PC-3 (cell line): ENCODE measurements around the gene DLST. TPM values are rescaled to one million over a fixed set of nuclear protein-coding genes. Genes with fewer than 3 reads are reported as not detected.

Source experiments
- ATAC-seq: fragments of 200-7000 bp; cut with Tn5 transposase; 2 replicates; pipeline ENCODE4 v1.9.1; 2020; ENCODE audit warnings: mild to moderate bottlenecking, moderate library complexity
- BruUV-seq: library from RNA; stranded (reverse); fragments of 400-500 nt; replicated peaks from 2 replicates; lab custom pipeline; 2021; lab: Mats Ljungman, UMichigan
- CTCF ChIA-PET: fragments of 300-600 bp; sonication (Branson Sonifier 250); formaldehyde crosslinking; loops from one replicate; lab custom pipeline; 2022; ENCODE audit warnings: antibody characterized with exemption; lab: Charles Lee
- POLR2A ChIA-PET: fragments of 300-600 bp; sonication (Branson Sonifier 250); formaldehyde crosslinking; loops from one replicate; lab custom pipeline; 2022; ENCODE audit warnings: antibody characterized with exemption; ENCODE audit not compliant: unreplicated experiment; lab: Charles Lee
- DNase-seq: peaks from one replicate; pipeline ENCODE4 v3.0.0-alpha.2; 2015
- H2AFZ ChIP-seq: fragments of 300-600 bp; sonication (generic); 2 replicates; pipeline ENCODE4 v1.6.0; 2016; ENCODE audit warnings: antibody characterized with exemption, low read length
- H3F3A ChIP-seq: fragments of 300-600 bp; sonication (generic); one replicate; pipeline ENCODE4 v1.6.0; 2017; ENCODE audit warnings: antibody characterized with exemption, low read length, control low read depth, mild to moderate bottlenecking; ENCODE audit not compliant: unreplicated experiment
- H3K27ac ChIP-seq: fragments of 300-600 bp; sonication (generic); 2 replicates; pipeline ENCODE4 v1.5.1; 2016; ENCODE audit warnings: mild to moderate bottlenecking, low read length
- H3K27me3 ChIP-seq: fragments of 300-600 bp; sonication (generic); 2 replicates; pipeline ENCODE4 v1.6.1; 2016; ENCODE audit warnings: low read length, mixed read lengths
- H3K36me3 ChIP-seq: fragments of 300-600 bp; sonication (generic); 2 replicates; pipeline ENCODE4 v1.6.1; 2016; ENCODE audit warnings: low read depth, mixed run types, low read length, mixed read lengths
- H3K4me1 ChIP-seq: fragments of 300-600 bp; sonication (generic); 2 replicates; pipeline ENCODE4 v1.5.1; 2016; ENCODE audit warnings: low read length; ENCODE audit not compliant: insufficient read depth
- H3K4me2 ChIP-seq: fragments of 300-600 bp; sonication (generic); 2 replicates; pipeline ENCODE4 v1.6.0; 2016; ENCODE audit warnings: low read length
- H3K4me3 ChIP-seq: fragments of 300-600 bp; sonication (generic); 2 replicates; pipeline ENCODE4 v1.5.1; 2016; ENCODE audit warnings: mild to moderate bottlenecking, low read length, mixed read lengths
- H3K79me2 ChIP-seq: fragments of 300-600 bp; sonication (generic); 2 replicates; pipeline ENCODE4 v1.6.1; 2017; ENCODE audit warnings: low read length, mixed read lengths
- H3K9ac ChIP-seq: fragments of 300-600 bp; sonication (generic); 2 replicates; pipeline ENCODE4 v1.6.0; 2016; ENCODE audit warnings: mild to moderate bottlenecking, low read length
- H3K9me2 ChIP-seq: fragments of 300-600 bp; sonication (generic); replicated peaks from 2 replicates; pipeline ENCODE4 v1.6.1; 2016; ENCODE audit warnings: mixed run types, low read length, mixed read lengths
- H3K9me3 ChIP-seq: fragments of 300-600 bp; sonication (generic); 2 replicates; pipeline ENCODE4 v1.6.1; 2016; ENCODE audit warnings: low read length, mixed read lengths
- H4K20me1 ChIP-seq: fragments of 300-600 bp; sonication (generic); 2 replicates; pipeline ENCODE4 v1.6.1; 2016; ENCODE audit warnings: low read length, mixed read lengths
- EZH2 ChIP-seq: fragments of 300-600 bp; sonication (generic); IDR thresholded peaks from one replicate; pipeline ENCODE4 v1.6.1; 2017; ENCODE audit warnings: antibody characterized with exemption, mild to moderate bottlenecking, low read length; ENCODE audit not compliant: unreplicated experiment
- EZH2phosphoT487 ChIP-seq: fragments of 300-600 bp; sonication (generic); IDR thresholded peaks from 2 replicates; pipeline ENCODE4 v1.6.1; 2018; ENCODE audit warnings: mild to moderate bottlenecking, antibody characterized with exemption, low read length, borderline replicate concordance
- intact Hi-C: fragments of 100-400 bp; cut with micrococcal nuclease; formaldehyde crosslinking; loops from 2 replicates; pipeline ENCODE4 v1.9.0; 2023
- total RNA-seq: library from RNA; depleted of rRNA; stranded (reverse); fragments of >200 nt; gene quantifications from 2 replicates; pipeline ENCODE4 v1.2.3, GENCODE V29; 2014
- TF ChIP-seq, protein P1 (sequence below): fragments of 300-600 bp; sonication (generic); conservative IDR thresholded peaks from 2 replicates; pipeline ENCODE4 v1.5.1; 2017; ENCODE audit warnings: antibody characterized with exemption, low read depth, mild to moderate bottlenecking, low read length

Gene DLST
- total RNA-seq, 1 experiment from 2014 or later, result 56.9 TPM

DNA sequence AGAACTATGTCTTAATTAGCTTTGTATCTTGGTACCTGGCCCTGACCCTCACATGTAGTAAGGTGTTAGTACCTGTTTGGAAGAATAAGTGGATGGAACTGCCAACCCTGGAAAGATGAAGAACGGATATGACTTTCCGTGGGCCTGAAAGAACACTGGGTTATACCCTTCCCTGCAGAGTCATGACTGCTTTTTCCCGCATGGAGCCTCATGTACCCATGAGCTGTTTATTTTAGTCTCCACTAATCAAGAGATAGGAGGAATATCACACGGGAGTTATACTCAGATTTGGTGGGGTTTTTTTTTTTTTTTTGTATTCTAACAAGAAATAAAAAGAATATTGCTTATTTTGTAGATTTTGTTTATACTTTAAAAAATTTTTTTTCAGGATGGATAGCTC is 15.9 kb downstream of the DLST start:
- Histone ChIP-seq H3K36me3 (peaks cover 90% of the 10 kb centered on the region), H3K4me2 (no peak overlapping the region), H3K79me2 (no peaks in the 10 kb centered on the region), H3K4me3 (no peak overlapping the region), H3K9me2 (no peaks in the 10 kb centered on the region), H2AFZ (no peak overlapping the region), H3F3A (no peaks in the 10 kb centered on the region), H3K9me3 (no peaks in the 10 kb centered on the region), H3K27me3 (no peaks in the 10 kb centered on the region), H3K4me1 (no peaks in the 10 kb centered on the region), H4K20me1 (no peaks in the 10 kb centered on the region), H3K9ac (no peak overlapping the region), H3K27ac (no peak overlapping the region)
- POLR2A ChIA-PET, result interaction anchor here (0.6 kb wide), 1 partner anchor 18 kb away, joined by 10 read pairs; no protein-coding TSS in a partner anchor
- DNase-seq (no peak), ATAC-seq (no peak)
- CTCF ChIA-PET, result no interaction called here
- BruUV-seq, result no TSS peak
- TF ChIP-seq, protein P1, sequence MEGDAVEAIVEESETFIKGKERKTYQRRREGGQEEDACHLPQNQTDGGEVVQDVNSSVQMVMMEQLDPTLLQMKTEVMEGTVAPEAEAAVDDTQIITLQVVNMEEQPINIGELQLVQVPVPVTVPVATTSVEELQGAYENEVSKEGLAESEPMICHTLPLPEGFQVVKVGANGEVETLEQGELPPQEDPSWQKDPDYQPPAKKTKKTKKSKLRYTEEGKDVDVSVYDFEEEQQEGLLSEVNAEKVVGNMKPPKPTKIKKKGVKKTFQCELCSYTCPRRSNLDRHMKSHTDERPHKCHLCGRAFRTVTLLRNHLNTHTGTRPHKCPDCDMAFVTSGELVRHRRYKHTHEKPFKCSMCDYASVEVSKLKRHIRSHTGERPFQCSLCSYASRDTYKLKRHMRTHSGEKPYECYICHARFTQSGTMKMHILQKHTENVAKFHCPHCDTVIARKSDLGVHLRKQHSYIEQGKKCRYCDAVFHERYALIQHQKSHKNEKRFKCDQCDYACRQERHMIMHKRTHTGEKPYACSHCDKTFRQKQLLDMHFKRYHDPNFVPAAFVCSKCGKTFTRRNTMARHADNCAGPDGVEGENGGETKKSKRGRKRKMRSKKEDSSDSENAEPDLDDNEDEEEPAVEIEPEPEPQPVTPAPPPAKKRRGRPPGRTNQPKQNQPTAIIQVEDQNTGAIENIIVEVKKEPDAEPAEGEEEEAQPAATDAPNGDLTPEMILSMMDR, result no peak
- no peak for TF ChIP-seq EZH2
- TF ChIP-seq EZH2phosphoT487, result no peak
- intact Hi-C loops, result no loop called here

DNA sequence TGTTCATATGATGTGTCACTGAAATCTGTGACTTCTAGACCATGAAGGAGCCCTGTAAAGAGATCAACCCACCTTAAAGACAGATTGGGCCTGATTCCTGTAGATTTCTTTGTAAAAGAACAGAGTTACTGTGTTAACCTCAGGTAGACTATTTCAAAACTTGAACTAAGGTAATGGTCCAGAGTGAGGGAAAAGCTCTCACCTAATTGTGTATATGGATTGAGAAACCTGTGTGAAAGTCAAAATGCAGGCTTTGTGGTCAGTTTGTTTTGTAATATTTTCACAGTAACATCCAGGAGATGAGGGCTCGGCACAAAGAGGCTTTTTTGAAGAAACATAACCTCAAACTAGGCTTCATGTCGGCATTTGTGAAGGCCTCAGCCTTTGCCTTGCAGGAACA is 16.4 kb downstream of the DLST start:
- no peak for TF ChIP-seq EZH2
- TF ChIP-seq, protein P1, result no peak
- no peak for TF ChIP-seq EZH2phosphoT487
- Histone ChIP-seq H3K36me3 (peaks cover 89% of the 10 kb centered on the region), H3F3A (no peaks in the 10 kb centered on the region), H3K9ac (no peak overlapping the region), H3K27ac (no peak overlapping the region), H4K20me1 (no peaks in the 10 kb centered on the region), H3K79me2 (no peaks in the 10 kb centered on the region), H2AFZ (no peak overlapping the region), H3K27me3 (no peaks in the 10 kb centered on the region), H3K4me2 (no peak overlapping the region), H3K4me3 (no peak overlapping the region), H3K9me3 (no peaks in the 10 kb centered on the region), H3K9me2 (no peaks in the 10 kb centered on the region), H3K4me1 (no peaks in the 10 kb centered on the region)
- no TSS peak for BruUV-seq
- ChIA-PET CTCF (no interaction called here), POLR2A (interaction anchor here (0.6 kb wide), 1 partner anchor 417 kb away, joined by 4 read pairs; no protein-coding TSS in a partner anchor)
- DNase-seq (no peak), ATAC-seq (no peak)
- intact Hi-C loops, result no loop called here

DNA sequence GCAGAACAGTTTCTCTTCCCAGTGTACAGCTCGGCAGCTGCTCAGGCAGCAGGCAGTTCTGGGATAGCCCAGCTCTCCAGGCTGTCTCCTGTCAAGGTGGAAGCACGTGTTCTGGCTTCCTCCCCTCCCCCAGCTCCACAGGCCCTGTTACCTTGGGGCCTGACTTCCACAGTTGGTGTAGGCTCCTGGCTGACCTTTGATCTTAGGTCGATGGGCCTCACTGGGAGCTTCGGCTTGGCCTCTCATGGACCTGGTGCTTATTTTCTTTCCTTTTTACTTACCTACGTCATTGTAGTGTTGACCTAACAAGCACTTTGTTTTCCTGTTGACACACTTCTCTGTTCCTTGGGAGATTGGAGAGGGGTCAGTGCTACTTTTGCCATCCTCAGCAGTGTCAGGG is 17.0 kb downstream of the DLST start:
- no peaks in the 10 kb centered on the region for H3K27me3 ChIP-seq

More for the DNA sequence above, 17.0 kb downstream of the DLST start:
- Histone ChIP-seq H3K4me1 (no peaks in the 10 kb centered on the region), H4K20me1 (no peaks in the 10 kb centered on the region), H3K9ac (no peak overlapping the region), H3F3A (no peaks in the 10 kb centered on the region), H2AFZ (no peak overlapping the region), H3K4me3 (no peak overlapping the region), H3K36me3 (peaks cover 85% of the 10 kb centered on the region), H3K9me3 (no peaks in the 10 kb centered on the region), H3K79me2 (no peaks in the 10 kb centered on the region), H3K4me2 (no peak overlapping the region), H3K9me2 (no peaks in the 10 kb centered on the region), H3K27ac (no peak overlapping the region)
- CTCF ChIA-PET, result no interaction called here
- POLR2A ChIA-PET, result interaction anchor here (0.6 kb wide), 1 partner anchor 416 kb away, joined by 4 read pairs; no protein-coding TSS in a partner anchor
- TF ChIP-seq, protein P1, result no peak
- no peak for TF ChIP-seq EZH2
- no peak for TF ChIP-seq EZH2phosphoT487
- no TSS peak for BruUV-seq
- DNase-seq (no peak), ATAC-seq (no peak)
- intact Hi-C loops, result no loop called here
